Activated naive CD4-positive, alpha-beta T cell treated with anti-CD3 and anti-CD28 coated beads, Interleukin-2, amount 10 ng/mL, durations not matched to agents 7 days and 5 days (primary cell): ENCODE data around the gene LAMA5.

Source experiments
- CTCF ChIA-PET: fragments of 350-600 bp; sonication (Branson Sonifier 250); formaldehyde crosslinking; loops from one replicate; lab custom pipeline; 2021; ENCODE audit warnings: antibody characterized with exemption; lab: Charles Lee
- DNase-seq: peaks from one replicate; pipeline ENCODE4 v3.0.0-alpha.2; 2020
- H3K27ac Mint-ChIP-seq: one replicate; pipeline ENCODE4 v1.8.0; 2021; ENCODE audit warnings: mild to moderate bottlenecking, moderate library complexity, mixed read lengths
- H3K27me3 Mint-ChIP-seq: one replicate; pipeline ENCODE4 v1.8.0; 2021; ENCODE audit warnings: mild to moderate bottlenecking, mixed read lengths
- H3K36me3 Mint-ChIP-seq: one replicate; pipeline ENCODE4 v1.8.0; 2021; ENCODE audit warnings: mixed read lengths
- H3K4me1 Mint-ChIP-seq: one replicate; pipeline ENCODE4 v1.8.0; 2021; ENCODE audit warnings: mixed read lengths
- H3K4me3 Mint-ChIP-seq: one replicate; pipeline ENCODE4 v1.8.0; 2021; ENCODE audit warnings: mild to moderate bottlenecking, moderate library complexity, mixed read lengths
- H3K9me3 Mint-ChIP-seq: one replicate; pipeline ENCODE4 v1.8.0; 2021; ENCODE audit warnings: mixed read lengths

LAMA5 gene

DNA sequence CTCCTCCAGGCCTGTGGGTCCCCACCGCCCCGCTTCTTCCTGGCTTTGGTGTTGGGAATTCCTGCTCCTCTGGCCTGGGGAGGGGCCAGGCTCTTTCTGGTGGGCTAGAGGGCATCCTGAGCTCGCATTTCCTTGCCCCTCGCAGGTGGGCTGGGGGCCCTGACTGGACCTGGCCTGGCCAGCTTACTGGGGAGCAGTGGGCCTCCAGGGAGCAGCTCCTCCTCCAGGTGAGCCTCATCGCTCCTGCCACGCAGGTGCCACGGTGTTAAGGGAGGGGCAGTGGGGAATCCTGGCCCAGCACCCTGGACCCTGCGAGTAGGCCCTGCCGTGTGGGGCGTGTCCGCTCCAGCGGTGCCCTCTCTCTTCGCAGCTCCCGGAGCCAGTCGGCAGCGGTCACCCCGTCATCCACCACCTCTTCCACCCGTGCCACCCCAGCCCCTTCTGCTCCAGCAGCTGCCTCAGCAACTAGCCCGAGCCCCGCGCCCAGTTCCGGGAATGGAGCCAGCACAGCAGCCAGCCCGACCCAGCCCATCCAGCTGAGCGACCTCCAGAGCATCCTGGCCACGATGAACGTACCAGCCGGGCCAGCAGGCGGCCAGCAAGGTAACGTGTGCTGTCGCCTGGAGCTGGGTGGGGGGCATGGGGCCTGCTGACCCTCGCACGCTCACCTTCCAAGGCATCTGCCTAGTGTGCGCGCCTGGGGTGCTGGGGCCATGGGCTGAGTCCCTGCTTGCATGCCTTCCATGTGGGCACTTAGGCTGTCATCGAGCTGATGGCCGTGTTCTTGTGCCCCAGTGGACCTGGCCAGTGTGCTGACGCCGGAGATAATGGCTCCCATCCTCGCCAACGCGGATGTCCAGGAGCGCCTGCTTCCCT is 59.6 kb downstream of the LAMA5 start:
- Mint-ChIP-seq H3K9me3 (no peaks in the 10 kb centered on the region), H3K27ac (no peak overlapping the region), H3K36me3 (peaks cover 19% of the 10 kb centered on the region), H3K4me1 (peaks cover 22% of the 10 kb centered on the region), H3K27me3 (no peaks in the 10 kb centered on the region), H3K4me3 (no peak overlapping the region)
- CTCF ChIA-PET, result no interaction called here
- no peak for DNase-seq

DNA sequence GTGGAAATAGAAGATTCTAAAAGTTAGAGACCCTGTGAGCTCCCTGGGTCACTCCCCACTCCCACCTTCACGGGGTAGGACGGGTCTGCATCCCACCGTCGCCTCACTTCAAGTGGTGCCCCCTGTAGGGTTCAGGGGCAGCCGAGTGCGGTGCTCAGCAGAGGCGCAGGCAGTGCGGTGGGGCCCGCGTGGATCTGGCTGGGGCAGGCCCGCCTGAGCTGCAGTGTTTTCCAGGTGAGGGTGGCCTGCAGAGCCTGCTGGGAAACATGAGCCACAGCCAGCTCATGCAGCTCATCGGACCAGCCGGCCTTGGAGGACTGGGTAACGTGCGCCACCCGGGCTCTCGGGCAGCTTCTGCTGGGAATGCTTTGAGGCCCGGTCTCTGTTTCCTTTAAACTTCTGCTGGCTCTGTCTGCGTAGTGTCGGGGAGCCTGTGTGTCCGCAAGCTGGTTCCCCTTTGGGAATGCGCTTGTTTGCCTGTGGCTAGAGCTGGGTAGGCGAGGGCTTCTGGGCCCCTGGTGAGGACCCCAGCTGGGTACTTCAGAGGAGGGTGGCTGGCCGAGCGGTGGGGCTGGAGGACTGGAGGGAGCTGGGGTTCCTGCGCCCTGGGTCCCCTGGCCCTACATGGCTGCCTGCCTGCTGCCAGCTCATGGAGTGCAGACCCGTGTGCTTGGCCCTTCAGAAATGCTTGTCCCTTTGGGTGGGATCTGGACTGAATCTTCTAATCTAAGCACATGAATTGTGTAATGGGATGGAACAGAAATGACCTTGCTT is 60.5 kb downstream of the LAMA5 start:
- H3K27ac Mint-ChIP-seq, result no peak overlapping the region
- no peak overlapping the region for H3K4me3 Mint-ChIP-seq
- peaks cover 27% of the 10 kb centered on the region for H3K4me1 Mint-ChIP-seq
- CTCF ChIA-PET, result no interaction called here
- H3K9me3 Mint-ChIP-seq, result no peaks in the 10 kb centered on the region
- no peak for DNase-seq
- peaks cover 19% of the 10 kb centered on the region for H3K36me3 Mint-ChIP-seq
- peaks cover 3% of the 10 kb centered on the region for H3K27me3 Mint-ChIP-seq

DNA sequence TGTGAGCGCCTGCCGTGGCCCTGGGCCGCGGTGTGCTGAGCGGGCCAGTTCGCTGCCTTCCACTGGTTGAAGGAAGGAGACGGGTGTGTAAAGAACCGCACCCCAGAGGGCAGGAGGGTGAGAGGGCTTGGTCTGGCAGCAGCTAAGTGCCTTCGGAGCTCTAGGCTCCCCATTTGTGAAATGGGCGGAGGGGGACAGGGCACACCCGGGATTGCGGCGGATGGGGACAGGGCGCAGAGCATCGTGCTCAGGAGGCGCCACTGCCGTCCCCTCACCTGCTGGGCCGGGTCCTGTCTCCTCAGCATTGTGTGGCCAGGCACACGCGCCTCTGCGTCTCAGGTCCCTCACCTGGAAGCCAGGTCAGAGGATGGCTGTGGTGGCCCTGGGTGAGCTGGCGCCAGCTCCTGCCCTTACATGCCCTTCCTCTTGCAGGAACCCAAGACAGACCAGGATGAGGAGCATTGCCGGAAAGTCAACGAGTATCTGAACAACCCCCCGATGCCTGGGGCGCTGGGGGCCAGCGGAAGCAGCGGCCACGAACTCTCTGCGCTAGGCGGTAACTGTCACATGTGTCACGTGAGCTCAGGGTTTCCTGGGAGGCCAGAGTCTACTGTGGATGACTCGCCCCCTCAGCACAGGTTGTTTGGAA is 61.2 kb downstream of the LAMA5 start:
- CTCF ChIA-PET, result no interaction called here
- Mint-ChIP-seq H3K4me1 (peaks cover 31% of the 10 kb centered on the region), H3K9me3 (no peaks in the 10 kb centered on the region), H3K36me3 (peaks cover 19% of the 10 kb centered on the region), H3K27ac (no peak overlapping the region), H3K27me3 (peaks cover 4% of the 10 kb centered on the region), H3K4me3 (peak overlapping the region; percentile 48)
- DNase-seq, result no peak

DNA sequence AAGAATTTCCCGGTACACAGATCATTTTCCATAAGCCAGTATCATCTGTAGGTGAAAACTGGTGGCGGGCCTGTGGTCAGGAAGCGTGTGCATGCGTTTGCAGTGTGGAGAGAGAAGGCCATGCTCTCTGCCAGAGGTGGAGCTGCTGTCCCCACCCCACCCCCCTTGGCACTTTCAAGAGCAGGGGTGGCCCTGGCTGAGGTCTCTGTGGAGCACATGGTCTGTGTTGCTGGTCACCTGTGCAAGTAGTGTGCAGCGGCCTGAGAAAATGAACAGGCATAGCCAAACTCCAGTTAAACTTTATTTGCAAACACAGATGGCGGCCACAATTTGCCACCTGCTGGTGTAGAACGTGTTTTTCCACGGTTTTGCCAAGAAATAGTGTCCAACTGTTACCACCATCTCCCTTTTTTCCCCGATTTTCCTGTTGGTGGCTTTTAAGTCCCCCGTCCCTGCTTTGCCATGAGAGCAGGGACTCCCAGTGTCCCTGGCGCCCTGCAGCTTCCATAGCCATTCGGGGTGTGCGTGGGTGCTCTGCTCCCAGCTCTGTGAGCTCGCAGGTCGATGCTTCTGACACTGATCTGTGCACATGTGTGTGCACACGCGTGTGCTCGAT is 61.9 kb downstream of the LAMA5 start:
- peaks cover 31% of the 10 kb centered on the region for H3K4me1 Mint-ChIP-seq

DNA sequence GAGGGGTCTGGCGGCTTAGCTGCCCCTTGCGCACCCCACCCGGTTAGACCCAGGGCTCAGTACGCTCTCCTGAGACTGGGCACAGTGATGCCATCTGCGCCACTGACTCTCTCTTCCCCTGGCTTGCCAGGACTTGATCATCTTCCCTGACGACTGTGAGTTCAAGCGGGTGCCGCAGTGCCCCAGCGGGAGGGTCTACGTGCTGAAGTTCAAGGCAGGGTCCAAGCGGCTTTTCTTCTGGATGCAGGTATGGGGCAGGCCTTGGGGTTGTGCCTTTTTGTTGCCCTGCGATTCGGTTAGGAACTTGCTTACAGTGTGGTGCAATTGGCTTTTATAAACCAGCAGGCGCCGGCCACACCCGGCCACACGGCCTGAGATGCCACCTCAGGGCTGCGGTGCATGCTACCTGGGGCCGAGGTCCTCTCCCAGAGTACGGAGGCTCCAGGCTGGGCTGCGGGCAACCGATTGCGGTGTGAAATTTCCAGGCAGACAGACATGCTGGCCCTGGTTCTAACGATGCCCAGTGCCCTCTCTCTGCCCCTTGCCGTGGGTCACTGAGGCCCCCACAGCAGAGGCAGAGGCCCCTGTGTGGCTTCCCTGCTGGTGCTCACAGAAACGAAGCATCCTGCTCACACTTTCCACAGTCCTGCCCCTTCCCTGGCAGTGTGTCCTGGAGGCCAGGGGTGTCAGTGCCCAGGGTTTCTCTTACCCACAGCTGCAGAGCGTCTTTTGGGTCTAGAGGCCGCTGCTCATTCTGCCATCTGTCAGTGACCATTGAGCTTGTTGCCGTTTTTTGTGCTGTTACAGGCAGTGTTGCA is 62.6 kb downstream of the LAMA5 start:
- no peak for DNase-seq
- no peaks in the 10 kb centered on the region for H3K9me3 Mint-ChIP-seq
- peaks cover 4% of the 10 kb centered on the region for H3K27me3 Mint-ChIP-seq
- peak overlapping the region; percentile 89 for H3K27ac Mint-ChIP-seq
- CTCF ChIA-PET, result interaction anchor here (1.3 kb wide), 1 partner anchor 12 kb away, joined by 3 read pairs; no protein-coding TSS in a partner anchor
- peaks cover 19% of the 10 kb centered on the region for H3K36me3 Mint-ChIP-seq
- peaks cover 31% of the 10 kb centered on the region for H3K4me1 Mint-ChIP-seq
- H3K4me3 Mint-ChIP-seq, result peak overlapping the region; percentile 94

More for the DNA sequence above, 61.9 kb downstream of the LAMA5 start:
- Mint-ChIP-seq H3K4me3 (peak overlapping the region; percentile 94), H3K9me3 (no peaks in the 10 kb centered on the region), H3K27ac (no peak overlapping the region), H3K27me3 (peaks cover 4% of the 10 kb centered on the region), H3K36me3 (peaks cover 19% of the 10 kb centered on the region)
- no peak for DNase-seq
- CTCF ChIA-PET, result no interaction called here

DNA sequence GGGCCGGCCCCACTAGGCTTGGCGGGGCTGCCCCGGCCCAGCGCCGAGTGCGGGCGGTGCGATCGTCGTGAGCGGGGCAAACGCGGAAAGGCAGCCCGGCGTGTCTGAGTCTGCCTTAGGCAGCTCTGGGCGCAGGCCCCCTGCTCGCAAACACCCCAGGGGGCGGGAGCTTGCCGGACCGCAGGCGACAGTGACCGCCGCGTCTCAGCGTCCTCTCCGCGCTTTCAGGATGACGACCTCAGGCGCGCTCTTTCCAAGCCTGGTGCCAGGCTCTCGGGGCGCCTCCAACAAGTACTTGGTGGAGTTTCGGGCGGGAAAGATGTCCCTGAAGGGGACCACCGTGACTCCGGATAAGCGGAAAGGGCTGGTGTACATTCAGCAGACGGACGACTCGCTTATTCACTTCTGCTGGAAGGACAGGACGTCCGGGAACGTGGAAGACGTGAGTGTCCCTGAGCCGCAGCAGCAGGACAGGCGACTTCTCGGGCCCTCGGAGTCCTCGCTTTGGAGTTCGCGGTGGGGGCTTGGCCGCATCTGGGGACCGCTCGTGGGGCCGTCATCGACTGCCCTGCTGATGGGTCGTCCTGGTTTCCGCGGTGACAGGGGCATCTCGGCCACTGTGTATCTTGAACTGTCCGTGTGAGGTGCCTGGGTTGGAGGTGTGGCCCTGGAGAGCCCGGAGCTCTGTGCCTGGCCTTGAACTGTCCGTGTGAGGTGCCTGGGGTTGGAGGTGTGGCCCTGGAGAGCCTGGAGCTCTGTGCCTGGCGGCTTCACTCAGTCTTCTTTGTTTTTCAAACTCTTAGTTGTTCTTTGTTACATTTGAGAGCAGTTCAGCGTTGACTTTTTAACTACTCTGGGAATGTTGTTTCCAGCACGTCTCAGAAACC is 63.5 kb downstream of the LAMA5 start:
- Mint-ChIP-seq H3K4me1 (peaks cover 31% of the 10 kb centered on the region), H3K27ac (peak overlapping the region; percentile 89), H3K27me3 (peaks cover 4% of the 10 kb centered on the region), H3K36me3 (peaks cover 16% of the 10 kb centered on the region), H3K9me3 (no peaks in the 10 kb centered on the region), H3K4me3 (peak overlapping the region; percentile 94)
- CTCF ChIA-PET, result interaction anchor here (1.3 kb wide), 1 partner anchor 13 kb away, joined by 3 read pairs; no protein-coding TSS in a partner anchor
- DNase-seq, result peak; percentile 41

DNA sequence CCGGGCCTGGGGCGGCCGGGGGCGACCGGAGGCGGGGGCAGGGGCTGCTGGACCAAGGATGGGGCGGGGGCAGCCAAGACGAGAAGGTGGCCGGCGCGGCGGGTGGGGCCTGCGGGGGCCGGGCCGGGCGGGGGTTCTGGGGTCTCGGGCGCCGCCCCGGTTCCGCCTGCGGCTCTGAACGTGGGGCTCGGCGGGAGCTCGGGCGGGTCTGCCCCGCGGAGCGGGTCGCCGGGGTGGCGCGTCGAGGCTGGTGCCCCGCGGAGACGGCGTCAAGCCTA is 64.1 kb downstream of the LAMA5 start:
- Mint-ChIP-seq H3K9me3 (no peaks in the 10 kb centered on the region), H3K27ac (peak overlapping the region; percentile 99), H3K27me3 (peaks cover 4% of the 10 kb centered on the region), H3K4me3 (peak overlapping the region; percentile 94), H3K4me1 (peaks cover 31% of the 10 kb centered on the region), H3K36me3 (peaks cover 16% of the 10 kb centered on the region)
- CTCF ChIA-PET, result interaction anchor here (1.3 kb wide), 1 partner anchor 13 kb away, joined by 3 read pairs; no protein-coding TSS in a partner anchor
- DNase-seq, result no peak

DNA sequence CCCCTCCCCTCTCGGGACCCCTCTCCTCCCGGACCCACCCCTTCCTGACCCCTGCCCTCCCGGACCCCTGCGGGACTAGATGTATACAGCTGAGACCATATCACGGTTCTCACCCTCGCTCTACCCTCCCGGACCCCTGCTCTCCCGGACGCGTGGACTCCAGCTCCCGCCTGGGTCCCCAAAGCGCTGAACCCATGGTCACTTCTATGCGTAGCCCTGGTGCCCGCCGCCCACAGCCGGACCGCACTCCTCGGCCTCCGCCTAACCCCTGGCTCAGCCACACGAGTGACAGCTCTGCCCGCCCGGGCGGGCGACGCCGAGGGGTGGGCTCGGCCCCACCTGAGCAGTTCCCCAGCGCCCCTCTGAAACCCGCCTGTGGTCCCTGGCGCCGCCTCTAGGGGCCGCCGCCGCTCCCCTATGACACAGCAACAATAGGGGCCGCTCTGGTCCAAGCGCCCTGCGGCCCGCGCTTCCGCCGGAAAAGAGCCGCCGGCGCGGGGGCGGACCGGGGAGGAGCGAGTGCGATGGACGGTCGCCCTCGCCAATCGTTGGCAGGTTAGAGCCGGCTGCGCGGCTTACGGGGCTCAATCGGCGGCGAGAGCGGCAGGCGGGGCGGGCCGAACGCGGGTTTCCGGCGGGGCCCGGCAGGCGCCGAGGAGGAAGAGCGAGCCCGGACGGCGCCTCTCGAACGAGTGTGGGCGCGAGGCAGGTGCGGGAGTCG is 64.6 kb downstream of the LAMA5 start, which contains the start of gene ADRM1:
Gene ADRM1 (plus strand): TSS at position 657 of the 721 bp plus-strand sequence. CDS start 572 bp downstream, outside the sequence.
- H3K36me3 Mint-ChIP-seq, result peaks cover 16% of the 10 kb centered on the region

DNA sequence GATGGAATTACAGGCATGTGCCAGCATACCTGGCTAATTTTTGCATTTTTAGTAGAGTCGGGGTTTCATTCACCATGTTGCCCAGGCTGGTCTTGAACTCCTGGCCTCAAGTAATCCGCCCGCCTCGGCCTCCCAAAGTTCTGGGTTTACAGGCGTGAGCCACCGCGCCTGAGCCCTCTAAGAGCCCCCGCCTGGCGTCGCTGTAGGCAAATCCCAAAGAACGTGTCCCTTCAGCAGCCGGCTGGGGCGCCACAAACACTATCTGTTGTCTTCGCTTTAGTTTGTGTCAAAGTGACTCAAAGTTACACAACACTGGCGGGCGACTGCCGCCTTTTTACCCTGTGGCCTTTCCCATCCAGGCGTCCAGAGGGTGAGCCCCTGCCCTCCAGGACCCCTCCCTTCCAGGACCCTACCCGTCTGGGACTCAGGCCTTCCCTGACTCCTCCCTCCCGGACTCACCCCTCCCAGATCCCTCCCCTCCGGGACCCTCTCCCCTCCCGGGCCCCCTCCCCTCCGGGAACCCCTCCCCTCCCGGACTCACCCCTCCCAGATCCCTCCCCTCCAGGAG is 65.3 kb downstream of the LAMA5 start:
- Mint-ChIP-seq H3K27ac (peak overlapping the region; percentile 99), H3K27me3 (peaks cover 4% of the 10 kb centered on the region), H3K4me1 (peaks cover 31% of the 10 kb centered on the region), H3K36me3 (peaks cover 16% of the 10 kb centered on the region), H3K4me3 (peak overlapping the region; percentile 93), H3K9me3 (no peaks in the 10 kb centered on the region)
- CTCF ChIA-PET, result interaction anchor here (1.0 to 1.2 kb wide), 3 partner anchors 81 to 490 kb away, joined by 4 to 10 read pairs (median 5); no protein-coding TSS in a partner anchor
- peak; percentile 93 for DNase-seq

More for the DNA sequence above, 64.6 kb downstream of the LAMA5 start, which contains the start of gene ADRM1:
- Mint-ChIP-seq H3K27me3 (peaks cover 4% of the 10 kb centered on the region), H3K9me3 (no peaks in the 10 kb centered on the region), H3K27ac (peak within 1 kb of the TSS; percentile 99), H3K4me3 (peak within 1 kb of the TSS; percentile 94), H3K4me1 (peaks cover 31% of the 10 kb centered on the region)
- CTCF ChIA-PET, result interaction anchor here (1.0 to 1.1 kb wide), 2 partner anchors 80 to 489 kb away, joined by 4 to 5 read pairs; no protein-coding TSS in a partner anchor
- peak; percentile 95 for DNase-seq

DNA sequence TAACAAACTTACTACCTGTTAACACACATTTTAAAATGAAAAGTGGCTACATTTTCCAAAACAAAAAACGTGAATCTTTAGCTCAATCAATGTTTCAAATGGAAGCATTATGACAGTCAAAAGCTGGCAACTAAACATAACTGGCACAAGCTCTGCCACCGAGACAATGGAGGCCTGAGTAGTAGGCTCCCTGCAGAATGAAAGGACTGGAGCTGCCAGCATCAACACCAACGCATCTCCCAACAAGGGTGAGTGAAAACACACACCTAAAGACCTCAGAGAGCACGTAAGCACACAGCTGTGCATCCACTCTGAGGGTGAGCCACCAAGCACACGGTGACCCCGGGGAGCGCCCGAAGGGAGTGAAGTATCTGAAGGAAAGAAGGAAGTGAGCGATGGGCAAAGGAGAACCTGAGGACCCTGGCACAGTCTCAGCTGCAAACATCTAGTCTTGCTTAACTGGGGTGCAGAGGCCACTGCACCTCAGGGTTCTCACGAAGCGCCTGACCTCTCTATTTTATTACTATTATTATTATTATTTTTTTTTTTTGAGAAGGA is 65.9 kb downstream of the LAMA5 start:
- H3K36me3 Mint-ChIP-seq, result peaks cover 15% of the 10 kb centered on the region
- CTCF ChIA-PET, result interaction anchor here (0.7 to 1.2 kb wide), 6 partner anchors 64 to 196 kb away, joined by 3 to 10 read pairs (median 3); no protein-coding TSS in a partner anchor
- peaks cover 31% of the 10 kb centered on the region for H3K4me1 Mint-ChIP-seq
- DNase-seq, result no peak
- H3K4me3 Mint-ChIP-seq, result peak overlapping the region; percentile 93
- H3K9me3 Mint-ChIP-seq, result no peaks in the 10 kb centered on the region
- H3K27ac Mint-ChIP-seq, result peak overlapping the region; percentile 99
- H3K27me3 Mint-ChIP-seq, result peaks cover 4% of the 10 kb centered on the region

DNA sequence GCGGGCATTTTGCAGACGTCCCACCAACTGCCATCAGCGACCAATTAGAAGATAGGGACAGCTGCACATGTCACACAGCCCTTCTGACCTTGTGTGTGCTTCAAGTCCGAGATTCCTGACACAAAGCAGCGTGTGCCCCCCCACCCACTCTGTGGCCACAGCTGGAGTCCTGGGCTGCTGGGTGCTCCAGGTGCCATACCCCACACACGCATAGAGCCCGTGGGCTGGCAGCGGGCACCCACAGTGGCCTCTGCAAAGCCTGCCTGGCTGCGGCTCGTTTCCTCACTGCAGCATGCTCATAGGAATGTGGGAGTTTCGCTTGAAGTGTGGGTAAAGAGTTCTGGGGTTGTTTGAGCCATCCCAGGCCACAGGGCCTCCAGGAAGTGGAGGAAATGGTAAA is 66.8 kb downstream of the LAMA5 start:
- Mint-ChIP-seq H3K9me3 (no peaks in the 10 kb centered on the region), H3K4me1 (peaks cover 23% of the 10 kb centered on the region), H3K27ac (no peak overlapping the region), H3K36me3 (peaks cover 9% of the 10 kb centered on the region), H3K27me3 (peaks cover 4% of the 10 kb centered on the region), H3K4me3 (no peak overlapping the region)
- CTCF ChIA-PET, result interaction anchor here (0.7 to 1.2 kb wide), 6 partner anchors 65 to 197 kb away, joined by 3 to 10 read pairs (median 3); no protein-coding TSS in a partner anchor
- DNase-seq, result no peak
